Loucy (cell line): ENCODE data around the gene GTPBP6.

Experiments used
- H2AFZ ChIP-seq: fragments of 200-600 bp; sonication (generic); 2 replicates; pipeline ENCODE4 v1.6.0; 2016; ENCODE audit warnings: antibody characterized with exemption, mild to moderate bottlenecking, low read length, moderate library complexity
- H3F3A ChIP-seq: fragments of 200-600 bp; 2 replicates; pipeline ENCODE4 v1.6.0; 2016; ENCODE audit warnings: antibody characterized with exemption, low read depth, mild to moderate bottlenecking
- H3K27me3 ChIP-seq: fragments of 200-600 bp; sonication (generic); 2 replicates; pipeline ENCODE4 v1.6.1; 2014; ENCODE audit warnings: low read length, mild to moderate bottlenecking; ENCODE audit not compliant: insufficient read depth, poor library complexity, severe bottlenecking
- H3K36me3 ChIP-seq: fragments of 200-600 bp; sonication (generic); 2 replicates; pipeline ENCODE4 v1.6.1; 2016; ENCODE audit warnings: low read length; ENCODE audit not compliant: insufficient read depth
- H3K4me1 ChIP-seq: fragments of 200-600 bp; sonication (generic); 2 replicates; pipeline ENCODE4 v1.5.1; 2014; ENCODE audit warnings: low read length, mild to moderate bottlenecking; ENCODE audit not compliant: insufficient read depth, poor library complexity, severe bottlenecking
- H3K4me2 ChIP-seq: fragments of 200-600 bp; sonication (generic); 2 replicates; pipeline ENCODE4 v1.6.0; 2014; ENCODE audit warnings: antibody characterized with exemption, low read length, low read depth, mild to moderate bottlenecking; ENCODE audit not compliant: poor library complexity, severe bottlenecking
- H3K4me3 ChIP-seq: fragments of 200-600 bp; sonication (generic); 2 replicates; pipeline ENCODE4 v1.5.1; 2014; ENCODE audit warnings: low read length, mild to moderate bottlenecking, mixed read lengths; ENCODE audit not compliant: poor library complexity, severe bottlenecking
- H3K79me2 ChIP-seq: fragments of 200-600 bp; sonication (generic); 2 replicates; pipeline ENCODE4 v1.6.1; 2014; ENCODE audit warnings: low read length; ENCODE audit not compliant: insufficient read depth
- H3K9ac ChIP-seq: fragments of 200-600 bp; sonication (generic); 2 replicates; pipeline ENCODE4 v1.6.0; 2014; ENCODE audit warnings: mild to moderate bottlenecking, low read depth, low read length, moderate library complexity; ENCODE audit not compliant: poor library complexity, severe bottlenecking
- H3K9me2 ChIP-seq: fragments of 200-600 bp; sonication (generic); replicated peaks from 2 replicates; pipeline ENCODE4 v1.6.1; 2016; ENCODE audit warnings: low read depth, low read length, mixed read lengths
- H3K9me3 ChIP-seq: fragments of 200-600 bp; sonication (generic); 2 replicates; pipeline ENCODE4 v1.6.1; 2014; ENCODE audit warnings: mild to moderate bottlenecking, antibody characterized with exemption, low read length, low read depth; ENCODE audit not compliant: insufficient read depth
- H4K20me1 ChIP-seq: fragments of 200-600 bp; sonication (generic); 2 replicates; pipeline ENCODE4 v1.6.0; 2014; ENCODE audit warnings: antibody characterized with exemption, low read length, mild to moderate bottlenecking; ENCODE audit not compliant: insufficient read depth, poor library complexity, severe bottlenecking
- EZH2phosphoT487 ChIP-seq: fragments of 200-600 bp; IDR thresholded peaks from 2 replicates; pipeline ENCODE4 v1.6.1; 2018; ENCODE audit warnings: antibody characterized with exemption, mild to moderate bottlenecking, moderate library complexity, borderline replicate concordance
- TF ChIP-seq, protein P1 (sequence below): fragments of 200-600 bp; sonication (generic); conservative IDR thresholded peaks from 2 replicates; pipeline ENCODE4 v1.5.1; 2014; ENCODE audit warnings: mild to moderate bottlenecking, antibody characterized with exemption, low read length

Gene GTPBP6

DNA sequence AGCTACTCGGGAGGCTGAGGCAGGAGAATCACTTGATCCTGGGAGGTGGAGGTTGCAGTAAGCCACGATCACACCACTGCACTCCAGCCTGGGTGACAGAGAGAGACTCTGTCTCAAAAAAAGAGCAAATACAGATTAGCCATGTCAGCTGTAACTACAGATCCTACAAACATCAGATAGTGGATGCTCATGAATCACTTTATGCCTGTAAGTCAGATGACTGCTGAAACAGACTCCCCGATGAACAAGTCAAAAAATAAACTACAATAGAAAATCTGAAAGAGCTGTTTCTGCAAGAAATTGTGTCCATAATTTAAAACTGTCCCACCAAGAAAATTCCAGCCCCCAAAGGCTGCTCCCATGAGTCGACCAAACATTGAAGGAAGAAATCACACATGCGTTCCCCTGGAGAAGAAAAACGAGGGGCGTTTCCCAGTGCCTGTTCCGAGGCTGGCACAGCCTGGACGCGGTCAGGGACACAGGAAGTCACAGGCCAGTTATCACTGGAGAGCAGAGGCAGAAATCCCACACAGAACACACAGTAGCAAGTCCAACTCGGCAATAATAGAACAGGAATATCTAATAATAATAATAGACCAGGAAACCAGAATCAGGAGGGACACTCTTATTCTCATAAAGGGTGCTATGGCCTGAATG is 30.0 kb upstream of the GTPBP6 start:
- H4K20me1 ChIP-seq = no peaks in the 10 kb centered on the region
- no peaks in the 10 kb centered on the region for H3K79me2 ChIP-seq
- H3K9ac ChIP-seq = no peak overlapping the region
- no peak overlapping the region for H3K4me3 ChIP-seq
- no peaks in the 10 kb centered on the region for H3K9me3 ChIP-seq
- H3K4me2 ChIP-seq = no peak overlapping the region
- no peaks in the 10 kb centered on the region for H3K9me2 ChIP-seq
- no peaks in the 10 kb centered on the region for H3K36me3 ChIP-seq
- no peaks in the 10 kb centered on the region for H3F3A ChIP-seq
- TF ChIP-seq EZH2phosphoT487 = no peak
- TF ChIP-seq, protein P1, sequence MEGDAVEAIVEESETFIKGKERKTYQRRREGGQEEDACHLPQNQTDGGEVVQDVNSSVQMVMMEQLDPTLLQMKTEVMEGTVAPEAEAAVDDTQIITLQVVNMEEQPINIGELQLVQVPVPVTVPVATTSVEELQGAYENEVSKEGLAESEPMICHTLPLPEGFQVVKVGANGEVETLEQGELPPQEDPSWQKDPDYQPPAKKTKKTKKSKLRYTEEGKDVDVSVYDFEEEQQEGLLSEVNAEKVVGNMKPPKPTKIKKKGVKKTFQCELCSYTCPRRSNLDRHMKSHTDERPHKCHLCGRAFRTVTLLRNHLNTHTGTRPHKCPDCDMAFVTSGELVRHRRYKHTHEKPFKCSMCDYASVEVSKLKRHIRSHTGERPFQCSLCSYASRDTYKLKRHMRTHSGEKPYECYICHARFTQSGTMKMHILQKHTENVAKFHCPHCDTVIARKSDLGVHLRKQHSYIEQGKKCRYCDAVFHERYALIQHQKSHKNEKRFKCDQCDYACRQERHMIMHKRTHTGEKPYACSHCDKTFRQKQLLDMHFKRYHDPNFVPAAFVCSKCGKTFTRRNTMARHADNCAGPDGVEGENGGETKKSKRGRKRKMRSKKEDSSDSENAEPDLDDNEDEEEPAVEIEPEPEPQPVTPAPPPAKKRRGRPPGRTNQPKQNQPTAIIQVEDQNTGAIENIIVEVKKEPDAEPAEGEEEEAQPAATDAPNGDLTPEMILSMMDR = no peak
- no peaks in the 10 kb centered on the region for H3K4me1 ChIP-seq
- H2AFZ ChIP-seq = no peak overlapping the region
- no peaks in the 10 kb centered on the region for H3K27me3 ChIP-seq

DNA sequence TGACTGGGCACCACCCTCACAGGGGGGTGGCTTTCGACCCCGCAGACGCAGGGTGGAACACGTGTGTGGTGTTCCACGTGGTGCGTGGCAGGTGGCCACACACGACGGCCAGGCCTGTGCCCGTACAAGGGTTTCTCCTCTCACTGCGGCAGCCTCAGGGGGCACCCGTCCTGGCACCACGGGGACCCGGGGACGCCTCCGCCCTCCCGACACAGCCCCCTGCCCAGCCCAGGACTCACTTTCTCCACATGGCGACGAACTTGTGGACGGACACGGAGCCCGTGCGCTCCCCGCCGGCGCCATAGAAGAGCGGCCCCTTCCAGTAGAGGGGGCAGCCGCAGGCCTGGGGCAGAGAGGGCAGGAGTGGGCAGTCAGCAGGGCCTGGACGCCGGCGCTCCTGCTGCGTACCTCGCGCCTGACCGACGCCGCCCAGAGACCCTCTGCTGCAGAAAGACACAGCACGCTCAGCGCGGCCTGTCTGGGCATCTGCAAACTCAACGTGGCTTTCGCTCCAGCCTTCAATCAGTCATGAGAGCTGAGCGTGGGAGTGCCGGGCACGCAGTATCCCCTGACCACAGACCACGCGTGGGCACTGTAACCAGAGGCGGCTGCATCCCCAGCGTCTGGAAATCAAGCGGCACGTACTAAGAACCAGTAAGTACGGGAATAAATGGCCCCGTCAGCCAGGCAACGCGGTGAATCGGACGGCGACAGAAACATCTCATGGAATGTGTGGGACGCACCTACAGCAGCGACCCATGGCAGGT is 28.9 kb upstream of the GTPBP6 start:
- no peaks in the 10 kb centered on the region for H3K9me2 ChIP-seq
- no peaks in the 10 kb centered on the region for H3K9me3 ChIP-seq
- no peaks in the 10 kb centered on the region for H3K4me1 ChIP-seq
- no peak overlapping the region for H3K4me3 ChIP-seq
- H3K4me2 ChIP-seq = no peak overlapping the region
- no peaks in the 10 kb centered on the region for H3K36me3 ChIP-seq
- H2AFZ ChIP-seq = no peak overlapping the region
- no peaks in the 10 kb centered on the region for H3K27me3 ChIP-seq
- no peak overlapping the region for H3K9ac ChIP-seq
- H4K20me1 ChIP-seq = no peaks in the 10 kb centered on the region
- no peaks in the 10 kb centered on the region for H3K79me2 ChIP-seq
- TF ChIP-seq, protein P1 = no peak
- no peak for TF ChIP-seq EZH2phosphoT487
- H3F3A ChIP-seq = no peaks in the 10 kb centered on the region

DNA sequence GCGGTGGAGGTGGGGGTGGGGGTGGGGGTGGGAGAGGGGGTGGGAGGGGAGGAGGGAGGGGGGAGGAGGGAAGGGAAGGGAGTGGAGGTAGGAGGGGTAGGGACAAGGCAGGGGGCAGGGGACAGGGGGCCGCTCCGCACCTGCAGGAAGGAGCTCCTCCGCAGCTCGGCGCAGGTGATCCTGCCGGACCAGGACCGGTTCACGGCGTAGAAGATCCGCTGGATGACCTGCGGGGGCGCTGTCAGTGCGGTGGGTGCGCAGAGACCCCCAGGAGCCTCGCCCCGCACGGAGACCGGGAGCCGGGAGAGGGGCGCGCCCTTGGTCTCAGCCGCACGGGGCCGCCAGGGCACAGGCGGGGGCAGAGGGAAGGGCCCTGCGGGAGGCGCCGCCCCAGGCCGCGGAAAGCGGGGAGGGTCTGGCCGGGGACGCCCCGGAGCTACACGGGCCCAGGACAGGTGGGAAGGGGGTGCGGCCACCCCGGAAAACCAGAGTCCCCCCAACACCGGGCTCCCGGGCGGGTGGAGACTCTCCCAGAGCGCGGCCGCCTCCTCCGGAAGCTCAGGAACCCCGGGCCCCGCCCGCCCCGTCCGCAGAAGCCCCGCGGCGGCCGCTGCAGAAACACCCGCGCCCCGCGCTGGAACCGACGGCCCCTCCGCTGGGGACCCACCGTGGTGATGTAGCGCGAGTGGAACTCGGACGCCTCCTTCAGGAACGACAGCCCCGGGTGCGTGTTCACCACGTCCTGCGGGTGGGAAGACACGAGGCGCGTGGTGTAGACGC is 27.6 kb upstream of the GTPBP6 start:
- Histone ChIP-seq H3K9me3 (no peaks in the 10 kb centered on the region), H4K20me1 (no peaks in the 10 kb centered on the region), H2AFZ (no peak overlapping the region), H3K4me1 (no peaks in the 10 kb centered on the region), H3K79me2 (no peaks in the 10 kb centered on the region), H3K4me3 (no peak overlapping the region), H3K36me3 (no peaks in the 10 kb centered on the region), H3K4me2 (no peak overlapping the region), H3K9ac (no peak overlapping the region), H3K9me2 (no peaks in the 10 kb centered on the region), H3K27me3 (no peaks in the 10 kb centered on the region), H3F3A (no peaks in the 10 kb centered on the region)
- no peak for TF ChIP-seq EZH2phosphoT487
- TF ChIP-seq, protein P1 = no peak
